HG02759 (cell line): ENCODE results near the gene PITX1.
"Not testable (repeated sequence)": the region's sequence is repeated elsewhere in the genome, so short reads cannot be mapped to it uniquely, and the experiment has no call there.

ENCODE experiments used
- ATAC-seq: cut with Tn5 transposase; IDR thresholded peaks from one replicate; pipeline ENCODE4 v1.9.1; 2021; ENCODE audit warnings: mild to moderate bottlenecking, moderate library complexity; ENCODE audit not compliant: unreplicated experiment

The PITX1 gene

GRCh38 chr5:135033901-135034235, at the start of gene PITX1:
Gene PITX1 (minus strand): TSS chr5:135034228. CDS start chr5:135033881, 347 bp downstream.
- ATAC-seq: no peak

- ATAC-seq: not testable (repeated sequence)
Observed at GRCh38 chr5:135083334-135083733, 49.3 kb upstream of the PITX1 start.

GRCh38 chr5:135081240-135081639, 47.2 kb upstream of the PITX1 start:
- ATAC-seq: no peak

GRCh38 chr5:135079760-135080159, 45.7 kb upstream of the PITX1 start:
- ATAC-seq: no peak

- ATAC-seq: no peak
Observed at GRCh38 chr5:135079099-135079681, 45.2 kb upstream of the PITX1 start.

- no peak for ATAC-seq
Observed at GRCh38 chr5:135076801-135077200, 42.8 kb upstream of the PITX1 start.

GRCh38 chr5:135076051-135076491, 42.0 kb upstream of the PITX1 start:
- ATAC-seq: no peak

GRCh38 chr5:135075621-135076020, 41.6 kb upstream of the PITX1 start:
- ATAC-seq: no peak

GRCh38 chr5:135073761-135074345, 39.8 kb upstream of the PITX1 start:
- no peak for ATAC-seq

GRCh38 chr5:135072387-135073281, 38.6 kb upstream of the PITX1 start:
- no peak for ATAC-seq

- no peak for ATAC-seq
Observed at GRCh38 chr5:135071311-135071710, 37.3 kb upstream of the PITX1 start.

GRCh38 chr5:135069895-135070657, 36.0 kb upstream of the PITX1 start:
- ATAC-seq: no peak

GRCh38 chr5:135069016-135069770, 35.2 kb upstream of the PITX1 start:
- no peak for ATAC-seq

- ATAC-seq: no peak
Observed at GRCh38 chr5:135067587-135067986, 33.6 kb upstream of the PITX1 start.

GRCh38 chr5:135066781-135067180, 32.8 kb upstream of the PITX1 start:
- no peak for ATAC-seq

GRCh38 chr5:135065306-135066265, 31.6 kb upstream of the PITX1 start:
- ATAC-seq: no peak

- no peak for ATAC-seq
Observed at GRCh38 chr5:135064235-135064570, 30.2 kb upstream of the PITX1 start.

GRCh38 chr5:135063511-135064234, 29.6 kb upstream of the PITX1 start:
- no peak for ATAC-seq

- ATAC-seq: no peak
Observed at GRCh38 chr5:135063056-135063445, 29.0 kb upstream of the PITX1 start.
